Hepatocyte (in vitro differentiated cells): ENCODE measurements around the gene NANOS2. TPM values are rescaled to one million over a fixed set of nuclear protein-coding genes. Genes with fewer than 3 reads are reported as not detected.

Experiments used
- DNase-seq: peaks from one replicate; pipeline ENCODE4 v3.0.0-alpha.2; 2016; ENCODE audit warnings: low spot score
- H2AFZ ChIP-seq: fragments of 200-600 bp; sonication (generic); 2 replicates; pipeline ENCODE4 v1.6.0; 2016; ENCODE audit warnings: antibody characterized with exemption, mild to moderate bottlenecking
- H3K27ac ChIP-seq: fragments of 200-600 bp; sonication (generic); 2 replicates; pipeline ENCODE4 v1.5.1; 2016; ENCODE audit warnings: mild to moderate bottlenecking
- H3K27me3 ChIP-seq: fragments of 200-600 bp; sonication (generic); 2 replicates; pipeline ENCODE4 v1.6.1; 2016
- H3K36me3 ChIP-seq: fragments of 200-600 bp; sonication (generic); replicated peaks from 2 replicates; pipeline ENCODE4 v1.5.1; 2016; ENCODE audit warnings: low read depth; ENCODE audit not compliant: insufficient read depth
- H3K4me1 ChIP-seq: fragments of 200-600 bp; sonication (generic); 2 replicates; pipeline ENCODE4 v1.5.1; 2016; ENCODE audit warnings: mild to moderate bottlenecking, moderate library complexity; ENCODE audit not compliant: insufficient read depth
- H3K4me2 ChIP-seq: fragments of 200-600 bp; sonication (generic); 2 replicates; pipeline ENCODE4 v1.6.0; 2016
- H3K4me3 ChIP-seq: fragments of 200-600 bp; sonication (generic); 2 replicates; pipeline ENCODE4 v1.5.1; 2016; ENCODE audit warnings: mild to moderate bottlenecking
- H3K79me2 ChIP-seq: fragments of 200-600 bp; sonication (generic); 2 replicates; pipeline ENCODE4 v1.6.0; 2017; ENCODE audit warnings: mild to moderate bottlenecking
- H3K9me2 ChIP-seq: fragments of 200-600 bp; sonication (generic); replicated peaks from 2 replicates; pipeline ENCODE4 v1.6.0; 2017; ENCODE audit warnings: mild to moderate bottlenecking; ENCODE audit not compliant: insufficient read depth
- H3K9me3 ChIP-seq: fragments of 200-600 bp; sonication (generic); 2 replicates; pipeline ENCODE4 v1.5.1; 2016; ENCODE audit warnings: low read depth, mild to moderate bottlenecking
- H4K20me1 ChIP-seq: fragments of 200-600 bp; sonication (generic); 2 replicates; pipeline ENCODE4 v1.6.0; 2016; ENCODE audit warnings: mild to moderate bottlenecking; ENCODE audit not compliant: insufficient read depth, poor library complexity, severe bottlenecking
- EZH2 ChIP-seq: fragments of 200-600 bp; sonication (generic); IDR thresholded peaks from 2 replicates; pipeline ENCODE4 v1.6.1; 2016; ENCODE audit warnings: antibody characterized with exemption, mild to moderate bottlenecking, borderline replicate concordance
- EZH2phosphoT487 ChIP-seq: fragments of 200-600 bp; sonication (generic); IDR thresholded peaks from one replicate; pipeline ENCODE4 v1.6.1; 2018; ENCODE audit warnings: antibody characterized with exemption, mild to moderate bottlenecking, low read depth, moderate library complexity; ENCODE audit not compliant: unreplicated experiment, severe bottlenecking
- WGBS: methylation state at CpG from one replicate; pipeline ENCODE4 v1.1.6; 2016; ENCODE audit warnings: low lambda C conversion rate; ENCODE audit errors: missing lambda C conversion rate; 5-methylcytosine and 5-hydroxymethylcytosine counted together
- polyA plus RNA-seq: library from polyadenylated mRNA; unstranded; fragments of >200 nt; fragmentation: Nextera tagmentation; extraction: Ambion mirVana; gene quantifications from 2 replicates; pipeline ENCODE4 v1.2.1, GENCODE V29; 2016
- total RNA-seq: library from RNA; depleted of rRNA; stranded (reverse); fragments of >200 nt; gene quantifications from 2 replicates; pipeline ENCODE4 v1.2.3, GENCODE V29; 2014
- TF ChIP-seq, protein P1 (sequence below): fragments of 200-600 bp; sonication (generic); IDR thresholded peaks from 2 replicates; pipeline ENCODE4 v1.5.1; 2016; ENCODE audit warnings: antibody characterized with exemption, mild to moderate bottlenecking; ENCODE audit not compliant: poor library complexity

NANOS2 gene
- total and polyA plus RNA-seq, 2 experiments from 2014 or later: not detected

DNA sequence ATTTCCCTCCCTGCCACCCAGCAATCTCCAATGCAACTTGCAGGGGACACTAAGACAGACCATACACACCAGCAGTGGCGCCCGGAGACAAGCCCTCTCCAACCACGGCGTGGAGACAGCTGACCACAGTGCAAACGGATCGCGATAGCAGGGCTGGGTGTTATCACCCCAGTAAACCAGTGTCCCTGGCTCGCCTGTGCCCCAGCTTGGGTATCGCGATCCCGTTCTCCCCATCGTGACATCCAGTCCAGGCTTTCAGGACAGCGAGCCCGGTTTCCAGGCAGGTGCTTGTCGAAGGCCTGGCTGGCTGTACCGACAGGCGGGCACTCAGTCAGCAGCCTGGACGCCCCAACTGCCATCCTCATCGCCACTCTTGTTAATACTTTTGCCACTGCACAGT is 20.7 kb upstream of the NANOS2 start:
- H3K4me3 ChIP-seq: no peak overlapping the region
- no peak overlapping the region for H3K27ac ChIP-seq
- TF ChIP-seq EZH2phosphoT487 (no peak), EZH2 (no peak)
- TF ChIP-seq, protein P1, sequence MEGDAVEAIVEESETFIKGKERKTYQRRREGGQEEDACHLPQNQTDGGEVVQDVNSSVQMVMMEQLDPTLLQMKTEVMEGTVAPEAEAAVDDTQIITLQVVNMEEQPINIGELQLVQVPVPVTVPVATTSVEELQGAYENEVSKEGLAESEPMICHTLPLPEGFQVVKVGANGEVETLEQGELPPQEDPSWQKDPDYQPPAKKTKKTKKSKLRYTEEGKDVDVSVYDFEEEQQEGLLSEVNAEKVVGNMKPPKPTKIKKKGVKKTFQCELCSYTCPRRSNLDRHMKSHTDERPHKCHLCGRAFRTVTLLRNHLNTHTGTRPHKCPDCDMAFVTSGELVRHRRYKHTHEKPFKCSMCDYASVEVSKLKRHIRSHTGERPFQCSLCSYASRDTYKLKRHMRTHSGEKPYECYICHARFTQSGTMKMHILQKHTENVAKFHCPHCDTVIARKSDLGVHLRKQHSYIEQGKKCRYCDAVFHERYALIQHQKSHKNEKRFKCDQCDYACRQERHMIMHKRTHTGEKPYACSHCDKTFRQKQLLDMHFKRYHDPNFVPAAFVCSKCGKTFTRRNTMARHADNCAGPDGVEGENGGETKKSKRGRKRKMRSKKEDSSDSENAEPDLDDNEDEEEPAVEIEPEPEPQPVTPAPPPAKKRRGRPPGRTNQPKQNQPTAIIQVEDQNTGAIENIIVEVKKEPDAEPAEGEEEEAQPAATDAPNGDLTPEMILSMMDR: no peak
- no peaks in the 10 kb centered on the region for H3K36me3 ChIP-seq
- peaks cover 18% of the 10 kb centered on the region for H3K27me3 ChIP-seq
- H2AFZ ChIP-seq: no peak overlapping the region
- H3K4me2 ChIP-seq: no peak overlapping the region
- no peaks in the 10 kb centered on the region for H3K4me1 ChIP-seq
- WGBS: 77% methylated on average over 19 of the region's 19 CpGs
- no peaks in the 10 kb centered on the region for H3K9me2 ChIP-seq
- no peaks in the 10 kb centered on the region for H3K9me3 ChIP-seq
- H3K79me2 ChIP-seq: no peaks in the 10 kb centered on the region
- no peak for DNase-seq
- H4K20me1 ChIP-seq: no peaks in the 10 kb centered on the region

GRCh38 chr19:45934551-45935230 is 20.1 kb upstream of the NANOS2 start:
- H3K79me2 ChIP-seq: no peaks in the 10 kb centered on the region
- peaks cover 18% of the 10 kb centered on the region for H3K27me3 ChIP-seq
- DNase-seq: no peak
- no peaks in the 10 kb centered on the region for H3K36me3 ChIP-seq
- no peak overlapping the region for H3K4me3 ChIP-seq
- H3K9me2 ChIP-seq: no peaks in the 10 kb centered on the region
- TF ChIP-seq, protein P1: no peak
- TF ChIP-seq EZH2: no peak
- TF ChIP-seq EZH2phosphoT487: no peak
- WGBS: 54% methylated on average over 8 of the region's 19 CpGs
- H2AFZ ChIP-seq: no peak overlapping the region
- H3K4me1 ChIP-seq: no peaks in the 10 kb centered on the region
- H3K9me3 ChIP-seq: no peaks in the 10 kb centered on the region
- no peak overlapping the region for H3K4me2 ChIP-seq
- no peaks in the 10 kb centered on the region for H4K20me1 ChIP-seq
- H3K27ac ChIP-seq: no peak overlapping the region

- WGBS: 78% methylated on average over 6 of the region's 9 CpGs
- H3K27me3 ChIP-seq: peaks cover 18% of the 10 kb centered on the region
- TF ChIP-seq, protein P1: no peak
- TF ChIP-seq EZH2phosphoT487: no peak
- no peak for TF ChIP-seq EZH2
- H3K4me2 ChIP-seq: no peak overlapping the region
- no peaks in the 10 kb centered on the region for H3K36me3 ChIP-seq
- no peaks in the 10 kb centered on the region for H3K9me3 ChIP-seq
- no peaks in the 10 kb centered on the region for H4K20me1 ChIP-seq
- no peaks in the 10 kb centered on the region for H3K9me2 ChIP-seq
- H3K4me1 ChIP-seq: no peaks in the 10 kb centered on the region
- no peak for DNase-seq
- H3K79me2 ChIP-seq: no peaks in the 10 kb centered on the region
- no peak overlapping the region for H2AFZ ChIP-seq
- no peak overlapping the region for H3K27ac ChIP-seq
- no peak overlapping the region for H3K4me3 ChIP-seq
Measured at GRCh38 chr19:45933759-45934158, 19.2 kb upstream of the NANOS2 start.
